B cell (primary cell): ENCODE data around the gene AK4. TPM values are rescaled to one million over a fixed set of nuclear protein-coding genes. Genes with fewer than 3 reads are reported as not detected.

Experiments
- ATAC-seq: fragments of 200-7000 bp; cut with Tn5 transposase; one replicate; pipeline ENCODE4 v1.10.0; 2021; ENCODE audit warnings: low read depth, mild to moderate bottlenecking, moderate number of reproducible peaks, moderate library complexity
- CTCF ChIA-PET: fragments of 350-600 bp; sonication (Branson Sonifier 250); formaldehyde crosslinking; loops from one replicate; lab custom pipeline; 2021; ENCODE audit warnings: antibody characterized with exemption, inconsistent platforms; lab: Charles Lee
- POLR2A ChIA-PET: fragments of 350-600 bp; sonication (Branson Sonifier 250); formaldehyde crosslinking; loops from one replicate; lab custom pipeline; 2021; ENCODE audit warnings: antibody characterized with exemption; lab: Charles Lee
- DNase-seq: peaks from one replicate; pipeline ENCODE4 v3.0.0; 2013
- H2AFZ ChIP-seq: 2 replicates; pipeline ENCODE4 v1.6.1; 2012; ENCODE audit warnings: mild to moderate bottlenecking, low read depth, low read length; ENCODE audit not compliant: insufficient read depth, poor library complexity, severe bottlenecking
- H3K27ac ChIP-seq, 2 donors: 1 replicate in 1 of 2; 2 replicates in 1 of 2; pipeline ENCODE4 v1.5.1; 2012 to 2013; ENCODE audit warnings: low read length in 2 of 2, mild to moderate bottlenecking in 2 of 2, moderate library complexity in 1 of 2
- H3K27me3 ChIP-seq, 4 experiments: fragments of 200-600 bp in 1 of 4; sonication (generic) in 1 of 4; replicated peaks in 1 of 4; 1 replicate in 2 of 4; 2 replicates in 2 of 4; pipeline versions ENCODE4 v1.6.1 to v1.7.0; 2013 to 2016; ENCODE audit warnings: low read length in 3 of 4, mild to moderate bottlenecking in 2 of 4, mixed read lengths in 1 of 4, moderate library complexity in 1 of 4; ENCODE audit not compliant: insufficient read depth in 4 of 4, control insufficient read depth in 3 of 4; ENCODE audit errors: control extremely low read depth in 1 of 4
- H3K36me3 ChIP-seq, 2 experiments: replicated peaks in 1 of 2; 1 replicate in 1 of 2; 2 replicates in 1 of 2; pipeline versions ENCODE4 v1.6.1 to v1.7.1; 2013; ENCODE audit warnings: low read length in 1 of 2; ENCODE audit not compliant: insufficient read depth in 2 of 2, control insufficient read depth in 1 of 2; ENCODE audit errors: control extremely low read depth in 1 of 2, extremely low read depth in 1 of 2
- H3K4me1 ChIP-seq, 2 donors: fragments of 200-600 bp in 1 of 2; sonication (generic) in 1 of 2; 1 replicate in 1 of 2; 2 replicates in 1 of 2; pipeline versions ENCODE4 v1.5.1 to v1.6.1; 2013 to 2017; ENCODE audit warnings: low read length in 2 of 2; ENCODE audit not compliant: control insufficient read depth in 2 of 2, insufficient read depth in 2 of 2
- H3K4me2 ChIP-seq: replicated peaks from 2 replicates; pipeline ENCODE3; 2012; ENCODE audit warnings: mild to moderate bottlenecking, low read depth, low read length; ENCODE audit not compliant: poor library complexity, severe bottlenecking
- H3K4me3 ChIP-seq, 5 experiments: fragments of 200-600 bp in 1 of 5; sonication (generic) in 1 of 5; 1 replicate in 3 of 5; 2 replicates in 2 of 5; pipeline versions ENCODE4 v1.5.1 to v1.7.0; 2011 to 2016; ENCODE audit warnings: low read length in 4 of 5, mild to moderate bottlenecking in 4 of 5, low read depth in 2 of 5, control low read depth in 1 of 5, moderate library complexity in 1 of 5; ENCODE audit not compliant: insufficient read depth in 1 of 5; ENCODE audit errors: control extremely low read depth in 1 of 5, extremely low read depth in 1 of 5
- H3K79me2 ChIP-seq: fragments of 200-600 bp; sonication (generic); one replicate; pipeline ENCODE4 v1.6.0; 2016; ENCODE audit warnings: low read length; ENCODE audit not compliant: control insufficient read depth, insufficient read depth
- H3K9ac ChIP-seq: fragments of 200-600 bp; sonication (generic); 2 replicates; pipeline ENCODE4 v1.6.1; 2017; ENCODE audit warnings: mild to moderate bottlenecking, low read length, moderate library complexity
- H3K9me3 ChIP-seq, 3 donors: one replicate each; pipeline versions ENCODE4 v1.6.1 to v1.7.1; 2013; ENCODE audit warnings: low read length in 2 of 3; ENCODE audit not compliant: control insufficient read depth in 2 of 3, insufficient read depth in 1 of 3; ENCODE audit errors: control extremely low read depth in 1 of 3
- H4K20me1 ChIP-seq: 2 replicates; pipeline ENCODE4 v1.6.0; 2012; ENCODE audit warnings: mild to moderate bottlenecking, low read length; ENCODE audit not compliant: insufficient read depth, control insufficient read depth, poor library complexity, severe bottlenecking
- H3K27ac Mint-ChIP-seq: one replicate; pipeline ENCODE4 v1.8.0; 2021; ENCODE audit warnings: mixed read lengths
- H3K27me3 Mint-ChIP-seq: one replicate; pipeline ENCODE4 v1.8.0; 2021; ENCODE audit warnings: mixed read lengths
- H3K4me1 Mint-ChIP-seq: one replicate; pipeline ENCODE4 v1.8.0; 2021; ENCODE audit warnings: mixed read lengths
- H3K4me3 Mint-ChIP-seq: one replicate; pipeline ENCODE4 v1.8.0; 2021; ENCODE audit warnings: mixed read lengths
- H3K9me3 Mint-ChIP-seq: one replicate; pipeline ENCODE4 v1.8.0; 2022; ENCODE audit warnings: mixed read lengths; ENCODE audit not compliant: insufficient read depth
- CTCF ChIP-seq: fragments of 200-600 bp; IDR thresholded peaks from one replicate; pipeline ENCODE4 v1.8.0; 2022; ENCODE audit warnings: antibody characterized with exemption, mild to moderate bottlenecking
- EZH2 ChIP-seq: IDR thresholded peaks from 2 replicates; pipeline ENCODE4 v1.6.1; 2012; ENCODE audit warnings: borderline replicate concordance, low read depth, mild to moderate bottlenecking, moderate library complexity, low read length; ENCODE audit not compliant: insufficient read depth, poor library complexity, severe bottlenecking
- WGBS: methylation state at CpG from one replicate; pipeline ENCODE4 v1.1.5; 2013; ENCODE audit warnings: missing lambda C conversion rate; ENCODE audit not compliant: insufficient coverage; 5-methylcytosine and 5-hydroxymethylcytosine counted together
- intact Hi-C: fragments of 100-400 bp; cut with micrococcal nuclease; formaldehyde crosslinking; loops from one replicate; pipeline ENCODE4 v1.10.0; 2022
- polyA plus RNA-seq: library from polyadenylated mRNA; depleted of rRNA; stranded (reverse); fragments of >200 nt; gene quantifications from 2 replicates; pipeline ENCODE4 v1.2.3, GENCODE V29; 2012
- total RNA-seq, 2 donors: library from RNA; stranded (reverse); fragments of 120-200 nt in 1 of 2; gene quantifications; 1 replicate in 1 of 2; 2 replicates in 1 of 2; pipeline versions ENCODE4 v1.2.3 to v1.2.4, GENCODE V29; 2013 to 2022

AK4 gene
- total and polyA plus RNA-seq, 2 donors (not counting 1 experiment from before 2014, with no cell fraction given) = 0.34 TPM; not detected in 1

GRCh38 chr1:65108025-65108642, 39.9 kb upstream of the AK4 start:
- intact Hi-C loops = no loop called here
- no peaks in the 10 kb centered on the region for H3K36me3 ChIP-seq
- Mint-ChIP-seq H3K4me1 (no peaks in the 10 kb centered on the region), H3K27me3 (peaks cover 36% of the 10 kb centered on the region), H3K27ac (no peak overlapping the region), H3K9me3 (peaks cover 9% of the 10 kb centered on the region), H3K4me3 (no peak overlapping the region)
- ChIA-PET POLR2A (no interaction called here), CTCF (no interaction called here)
- H2AFZ ChIP-seq = no peak overlapping the region
- no peaks in the 10 kb centered on the region for H3K4me1 ChIP-seq
- 100% methylated on average over 2 of the region's 4 CpGs for WGBS
- no peak overlapping the region for H3K9ac ChIP-seq
- H3K4me3 ChIP-seq = no peak overlapping the region
- H3K27ac ChIP-seq = no peak overlapping the region
- no peaks in the 10 kb centered on the region for H3K79me2 ChIP-seq
- TF ChIP-seq EZH2 (no peak), CTCF (no peak)
- H4K20me1 ChIP-seq = no peaks in the 10 kb centered on the region
- DNase-seq (no peak), ATAC-seq (no peak)
- peaks cover 0 to 15% (median 0%) of the 10 kb centered on the region in 3 donors for H3K9me3 ChIP-seq
- peaks cover 0 to 4% (median under 1%) of the 10 kb centered on the region in 4 experiments for H3K27me3 ChIP-seq
- H3K4me2 ChIP-seq = no peak overlapping the region

DNA sequence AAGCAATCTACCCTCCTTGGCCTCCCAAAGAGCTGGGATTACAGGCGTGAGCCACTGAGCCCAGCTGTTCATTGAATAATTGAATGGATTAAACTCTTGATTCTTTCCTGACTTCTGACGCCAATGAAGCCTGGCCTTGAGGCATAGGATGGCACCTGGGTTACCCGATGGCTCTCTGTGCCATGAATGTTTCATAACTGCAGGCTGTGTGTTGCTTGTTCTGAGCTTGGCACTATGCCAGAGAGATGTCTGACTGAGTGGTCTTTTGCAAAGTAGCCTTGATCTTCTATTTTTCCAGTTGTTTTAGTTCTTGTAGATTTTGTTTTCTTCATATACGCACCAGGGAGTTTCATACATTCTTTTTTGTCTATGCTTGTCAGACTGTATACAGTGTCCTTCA, 38.5 kb upstream of the AK4 start:
- CTCF ChIA-PET = no interaction called here
- intact Hi-C loops = no loop called here
- Histone ChIP-seq H3K4me1 (no peaks in the 10 kb centered on the region), H3K4me3 (no peak overlapping the region), H3K9ac (no peak overlapping the region), H3K79me2 (no peaks in the 10 kb centered on the region), H3K27me3 (peaks cover 0 to 3% (median 0%) of the 10 kb centered on the region in 4 experiments), H3K9me3 (peaks cover 0 to 11% (median 0%) of the 10 kb centered on the region in 3 donors), H3K27ac (no peak overlapping the region), H2AFZ (no peak overlapping the region), H4K20me1 (no peaks in the 10 kb centered on the region), H3K36me3 (no peaks in the 10 kb centered on the region), H3K4me2 (no peak overlapping the region)
- WGBS = 100% methylated on average over 3 of the region's 4 CpGs
- Mint-ChIP-seq H3K4me3 (no peak overlapping the region), H3K27ac (no peak overlapping the region), H3K4me1 (no peaks in the 10 kb centered on the region), H3K27me3 (peaks cover 39% of the 10 kb centered on the region), H3K9me3 (peaks cover 9% of the 10 kb centered on the region)
- DNase-seq (no peak), ATAC-seq (no peak)
- no peak for TF ChIP-seq CTCF
- TF ChIP-seq EZH2 = no peak
- POLR2A ChIA-PET = no interaction called here
